HG03095 (cell line): ENCODE results near the gene MIEF1.

Experiments used
- ATAC-seq: cut with Tn5 transposase; IDR thresholded peaks from one replicate; pipeline ENCODE4 v1.9.1; 2021; ENCODE audit warnings: moderate library complexity; ENCODE audit not compliant: unreplicated experiment

MIEF1 gene

DNA sequence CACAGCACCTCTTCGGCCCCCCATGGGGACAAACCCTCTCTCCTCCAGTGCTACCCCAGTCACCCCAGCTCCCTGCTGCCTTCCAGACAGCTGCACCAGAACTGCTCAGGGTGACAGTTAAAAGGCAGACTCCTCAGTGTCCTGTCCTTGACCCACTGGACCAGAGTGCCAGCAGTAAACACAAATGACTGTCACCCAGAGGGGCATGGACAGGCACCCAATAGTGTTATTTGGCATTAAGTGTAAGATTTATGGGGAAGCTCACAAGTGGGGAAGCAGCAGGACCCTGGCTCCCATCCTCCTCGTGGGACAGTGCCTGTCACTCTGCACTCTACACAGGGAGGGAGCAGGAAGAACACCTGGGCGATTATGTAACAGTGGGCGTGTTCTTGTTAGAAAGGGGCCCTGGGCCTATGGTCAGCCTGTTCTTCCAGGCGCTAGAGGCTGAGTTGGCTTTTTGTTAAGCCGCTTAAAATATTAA lies 25.4 kb downstream of the MIEF1 start:
- no peak for ATAC-seq

DNA sequence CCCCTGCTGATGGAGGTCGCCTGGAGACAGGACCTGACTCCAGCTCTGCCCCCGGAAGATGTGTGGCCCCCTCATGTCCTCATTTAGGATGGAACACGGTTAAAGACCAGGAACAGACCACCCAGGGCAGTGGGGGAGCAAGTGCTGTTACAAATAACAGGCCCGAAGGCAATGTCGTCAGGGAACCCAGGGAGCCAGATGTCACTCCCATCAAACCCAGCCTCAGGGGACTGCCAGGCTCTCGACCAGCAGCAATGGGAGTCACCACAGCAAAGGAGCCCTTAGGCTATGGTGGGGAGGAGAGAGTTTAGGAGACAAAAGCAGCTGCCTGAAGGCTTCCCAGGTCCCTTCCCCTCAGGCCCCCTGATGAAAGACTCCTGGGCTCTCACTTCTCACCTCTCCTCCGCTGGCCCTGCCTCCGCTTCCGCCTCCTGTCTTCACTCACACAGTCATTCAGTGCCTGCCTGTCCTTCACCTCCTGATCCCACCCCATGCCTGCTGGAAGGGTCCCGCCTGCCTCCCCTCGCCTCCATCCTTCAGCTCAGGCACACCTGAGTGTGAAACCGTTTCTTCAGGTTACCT lies 26.1 kb downstream of the MIEF1 start:
- no peak for ATAC-seq

DNA sequence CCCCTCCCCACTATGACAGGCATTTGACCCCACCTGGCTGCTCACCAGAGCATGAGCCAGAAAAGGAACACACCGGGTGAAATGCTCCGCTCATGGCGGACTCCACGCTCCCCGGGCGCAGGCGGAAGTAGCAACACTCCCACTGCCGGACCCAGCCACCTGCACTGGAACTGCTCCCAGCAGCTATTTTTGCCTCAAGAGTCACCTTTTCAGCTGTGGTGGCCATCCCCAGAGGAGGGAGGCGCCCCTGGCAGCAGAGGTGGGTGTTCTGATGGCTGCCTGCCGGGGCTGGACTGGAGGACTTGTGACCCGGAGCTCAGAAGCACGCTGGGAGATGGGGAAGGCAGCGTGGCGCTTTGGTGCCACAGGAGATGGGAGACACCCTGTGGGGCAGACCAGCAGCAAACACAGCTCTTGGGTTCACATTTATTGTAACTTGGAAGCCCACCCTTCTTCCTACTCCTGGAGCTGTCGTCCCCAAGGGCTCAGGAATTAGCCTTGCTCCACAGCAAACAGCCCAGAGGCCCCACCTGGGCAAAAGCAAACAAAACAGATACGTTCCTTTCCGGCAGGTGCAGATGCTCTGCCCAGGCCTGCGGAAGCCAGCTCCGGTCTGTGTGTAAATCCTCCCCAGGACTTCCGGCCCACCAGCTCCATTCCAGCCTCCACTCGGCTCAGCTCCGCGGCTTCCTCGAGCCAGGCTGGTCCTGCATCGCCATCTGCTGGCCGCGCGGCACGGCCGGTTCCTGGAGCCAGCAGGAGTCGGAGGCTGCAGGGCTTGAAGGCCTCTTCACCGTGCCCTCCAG lies 26.8 kb downstream of the MIEF1 start:
- ATAC-seq = no peak

DNA sequence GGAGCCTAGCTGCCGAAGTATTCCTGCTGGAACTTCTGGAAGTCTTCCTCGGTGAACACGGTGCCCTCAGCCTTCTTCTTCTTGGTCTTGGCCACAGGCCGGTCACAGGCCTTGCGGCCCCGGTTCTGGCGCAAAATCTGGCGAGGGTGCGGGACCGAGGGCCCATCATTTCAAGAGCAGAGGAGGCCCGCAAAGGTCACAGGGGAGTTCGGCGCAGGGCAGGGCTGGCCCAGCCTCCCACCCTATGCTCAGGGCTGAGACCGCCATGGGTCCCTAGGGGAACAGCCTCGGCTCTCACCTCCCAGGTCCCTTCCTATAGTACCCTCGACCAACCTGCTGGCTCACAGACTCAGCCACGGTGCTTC lies 27.4 kb downstream of the MIEF1 start:
- ATAC-seq = no peak

DNA sequence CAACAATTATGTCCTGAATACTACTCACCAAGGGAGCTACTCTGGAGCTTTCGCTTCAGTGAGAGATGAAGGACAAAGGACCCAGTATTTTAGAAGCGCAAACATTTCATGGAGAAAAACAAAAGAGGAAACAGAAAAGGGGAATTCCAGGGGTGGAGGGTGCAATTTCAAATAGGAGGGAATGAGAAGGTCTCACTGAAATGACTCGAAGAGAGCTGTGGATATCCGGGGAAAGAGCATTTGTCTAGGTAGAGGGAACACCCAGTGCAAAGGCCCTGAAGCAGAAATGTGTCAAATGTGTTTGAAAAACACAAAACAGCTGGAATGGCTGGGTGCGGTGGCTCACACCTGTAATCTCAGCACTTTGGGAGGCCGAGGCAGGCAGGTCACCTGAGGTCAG lies 28.0 kb downstream of the MIEF1 start:
- ATAC-seq = no peak

DNA sequence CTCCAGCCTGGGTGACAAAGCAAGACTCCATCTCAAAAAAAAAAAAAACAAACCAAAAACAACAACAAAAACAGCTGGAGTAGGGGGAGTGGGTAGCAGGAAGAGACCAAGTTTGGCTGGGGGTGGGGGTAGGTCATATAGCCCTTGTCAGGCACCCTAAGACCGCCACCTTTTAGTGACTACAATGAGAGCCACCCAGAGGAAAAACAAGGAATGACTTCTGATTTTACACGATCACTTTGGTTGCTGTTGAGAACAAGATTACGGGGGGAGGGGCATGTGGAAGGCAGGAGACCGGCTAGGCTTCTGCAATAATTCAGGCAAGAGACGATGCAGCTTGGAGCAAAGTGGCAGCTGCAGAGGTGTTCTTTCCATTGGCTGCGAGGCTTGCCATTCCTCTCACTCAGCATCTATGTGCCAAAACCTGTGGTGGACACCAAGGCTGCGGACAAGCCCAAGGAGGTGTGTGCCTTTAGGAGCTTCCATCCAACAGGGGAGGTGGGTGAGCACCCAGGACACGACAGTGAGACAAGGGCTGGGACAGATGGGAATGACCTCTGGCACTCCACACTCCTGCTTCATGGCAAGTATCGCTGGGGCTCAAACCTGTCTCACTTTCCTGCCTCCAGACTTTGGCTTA lies 28.7 kb downstream of the MIEF1 start:
- ATAC-seq = no peak

DNA sequence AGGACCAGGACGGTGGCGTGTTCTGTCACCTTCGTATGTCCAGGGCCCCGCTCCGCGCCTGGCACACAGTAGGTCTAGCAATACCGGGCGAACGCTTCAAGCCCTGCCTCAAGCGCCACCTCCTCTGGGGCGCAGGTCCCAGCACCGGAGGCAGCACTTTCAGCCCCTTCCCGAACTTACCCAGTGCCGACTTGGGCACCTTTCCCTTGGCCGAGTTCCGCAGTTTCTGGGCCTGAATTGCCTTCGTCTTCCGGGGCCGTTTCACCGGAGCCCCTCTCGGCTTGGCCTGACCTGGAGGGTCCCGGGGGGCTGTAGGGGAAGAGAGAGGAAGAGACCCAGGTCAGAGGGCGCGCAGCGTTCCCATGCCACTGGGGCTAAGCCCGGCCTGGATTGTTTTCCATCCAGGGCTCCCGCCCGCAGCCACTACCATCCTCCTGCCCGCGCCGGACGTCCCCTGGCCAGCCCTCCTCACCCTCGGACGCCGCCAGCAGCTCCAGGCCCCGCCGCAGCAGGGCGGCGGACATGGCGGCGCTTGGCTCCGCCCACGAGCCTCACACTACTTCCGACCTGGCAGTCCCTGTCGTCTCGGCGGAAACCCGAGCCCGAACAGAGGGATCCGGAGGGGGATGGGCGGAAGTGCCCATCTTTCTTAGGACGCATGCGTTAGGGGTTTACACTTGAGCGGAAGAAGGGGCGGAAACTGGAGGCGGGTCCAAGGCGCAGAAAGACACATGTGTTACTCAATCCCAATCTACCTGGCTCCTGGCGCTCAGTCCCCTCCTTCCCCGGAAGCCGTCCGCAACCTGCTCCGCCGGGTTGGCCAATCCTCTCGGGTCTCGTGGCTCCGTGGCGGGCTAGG lies 30.4 kb downstream of the MIEF1 start, which contains the start of gene RPS19BP1:
Gene RPS19BP1, minus strand, starts transcription at position 534 of the 859 bp plus-strand sequence. Its CDS starts 10 bp downstream, at position 524.
- peak; percentile 57 for ATAC-seq

DNA sequence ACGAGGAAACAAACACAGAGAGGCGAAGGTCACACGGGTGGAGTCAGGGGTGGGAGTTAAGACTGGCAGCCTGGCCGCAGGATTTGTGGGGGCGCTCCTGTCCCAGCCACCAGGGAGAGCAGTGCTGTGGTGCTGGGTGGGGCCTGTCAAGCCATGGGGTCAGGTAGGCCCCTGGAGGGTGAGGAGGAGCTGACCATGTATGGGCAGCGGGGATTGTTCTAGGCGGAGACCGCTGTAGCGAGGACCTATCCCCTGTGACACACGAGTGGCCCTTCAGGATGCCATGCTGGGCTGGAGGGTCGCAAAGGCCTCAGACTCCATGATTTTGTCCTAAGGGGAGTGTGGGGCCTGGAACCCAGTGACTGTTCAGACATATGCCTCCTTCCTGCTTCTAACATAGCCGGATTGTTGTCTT lies 32.0 kb downstream of the MIEF1 start:
- no peak for ATAC-seq

DNA sequence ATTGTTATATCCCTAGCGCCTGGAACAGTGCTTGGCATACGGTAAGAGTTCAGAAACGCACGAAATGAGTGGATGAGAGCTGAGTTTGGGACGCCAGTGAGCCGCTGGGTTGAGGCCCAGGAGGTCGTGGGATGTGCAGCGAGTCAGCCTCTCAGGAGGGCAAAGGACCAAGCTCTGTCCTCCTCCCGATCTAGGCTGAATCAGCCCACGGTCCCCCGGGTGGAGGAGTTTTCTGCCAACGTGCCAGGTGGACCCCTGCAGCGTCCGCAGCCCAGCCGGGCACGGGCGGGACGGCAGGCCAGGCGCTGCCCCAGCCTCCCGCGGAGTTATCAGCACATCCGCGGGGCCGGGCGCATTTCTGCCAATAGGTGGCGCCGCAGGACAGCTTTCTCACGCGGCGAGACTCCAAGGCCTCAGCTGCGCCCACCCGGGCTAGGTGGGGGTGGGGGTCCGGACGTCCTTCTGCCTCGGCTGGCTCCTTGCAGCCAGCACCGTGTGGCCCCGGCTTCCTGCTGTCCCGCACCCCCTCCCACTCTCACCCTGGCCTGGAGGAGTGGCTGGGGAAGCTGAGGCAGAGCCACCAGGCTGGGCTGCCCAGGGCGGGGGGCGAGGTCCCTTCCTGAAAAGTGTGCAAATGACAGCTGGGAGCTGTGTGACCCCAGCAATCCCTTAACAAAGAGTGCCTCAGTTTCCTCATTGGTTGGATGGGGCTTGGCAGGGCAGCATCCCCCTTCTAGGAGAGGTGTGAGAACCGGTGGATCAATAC lies 32.7 kb downstream of the MIEF1 start:
- ATAC-seq = no peak

DNA sequence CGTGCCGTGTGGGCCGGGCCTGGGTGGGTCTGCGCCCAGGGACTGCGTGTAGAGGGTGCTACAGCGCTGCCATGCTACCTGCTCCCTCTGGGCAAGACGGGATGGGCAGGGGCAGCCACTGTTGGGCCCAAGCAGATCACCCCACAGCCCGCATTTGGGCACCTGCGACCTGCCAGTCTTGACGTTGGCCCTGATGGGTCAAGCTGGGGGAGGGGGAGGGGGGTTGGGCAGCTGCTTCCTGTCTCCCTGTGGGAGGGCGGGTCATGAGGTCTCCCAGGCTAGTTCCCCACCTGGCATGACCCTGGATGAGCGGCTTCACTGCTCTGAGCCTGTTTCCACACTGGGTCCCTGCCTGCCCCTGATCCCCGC lies 33.3 kb downstream of the MIEF1 start:
- no peak for ATAC-seq

DNA sequence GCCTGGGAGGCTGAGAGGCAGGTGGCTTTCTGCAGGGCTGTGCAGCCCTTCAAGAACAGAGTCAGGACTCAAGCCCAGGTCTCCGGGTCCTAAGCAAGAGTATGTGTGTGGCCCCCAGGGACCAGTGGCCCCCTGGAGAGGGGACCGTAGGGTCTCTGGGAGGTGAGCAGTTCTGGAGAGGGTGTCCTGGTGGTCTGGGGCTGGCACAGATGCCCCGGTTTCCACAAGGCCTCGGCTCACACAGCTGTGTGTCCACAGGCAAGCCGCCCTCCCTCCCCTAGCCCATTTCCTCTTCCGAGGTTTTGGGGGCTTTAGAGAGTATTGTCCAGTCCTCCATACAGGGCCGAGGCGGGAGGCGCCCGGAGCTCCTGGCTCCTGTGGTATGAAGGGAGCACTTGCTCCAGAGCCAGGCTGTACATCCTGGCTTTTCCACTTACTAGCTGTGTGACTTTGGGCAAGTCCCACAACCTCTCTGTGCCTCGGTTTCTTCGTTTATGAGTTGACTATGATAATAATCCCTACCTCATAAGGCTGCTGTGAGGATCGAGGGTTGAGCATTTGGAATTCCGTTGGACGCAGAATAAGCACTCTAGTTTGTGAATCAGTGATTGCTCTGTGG lies 33.9 kb downstream of the MIEF1 start:
- no peak for ATAC-seq

DNA sequence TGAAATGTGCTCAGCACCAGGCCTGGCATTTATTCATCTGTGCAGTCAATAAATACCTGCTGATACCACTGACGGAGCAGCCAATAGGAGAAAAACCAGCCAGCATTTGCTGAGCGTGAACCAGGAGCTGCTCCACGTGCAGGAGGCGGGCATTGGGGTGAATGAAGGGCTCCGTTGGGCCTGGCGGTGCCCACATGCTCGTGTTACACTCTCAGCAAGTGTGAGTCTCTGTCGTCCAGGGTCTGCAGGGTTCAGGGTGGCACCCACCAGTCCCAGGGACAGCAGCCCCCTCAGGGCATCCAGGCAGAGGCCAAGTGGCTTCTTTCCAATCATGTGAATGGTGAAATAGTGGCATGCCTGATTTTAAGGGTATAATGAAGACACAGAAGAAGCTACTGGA lies 34.6 kb downstream of the MIEF1 start:
- no peak for ATAC-seq

DNA sequence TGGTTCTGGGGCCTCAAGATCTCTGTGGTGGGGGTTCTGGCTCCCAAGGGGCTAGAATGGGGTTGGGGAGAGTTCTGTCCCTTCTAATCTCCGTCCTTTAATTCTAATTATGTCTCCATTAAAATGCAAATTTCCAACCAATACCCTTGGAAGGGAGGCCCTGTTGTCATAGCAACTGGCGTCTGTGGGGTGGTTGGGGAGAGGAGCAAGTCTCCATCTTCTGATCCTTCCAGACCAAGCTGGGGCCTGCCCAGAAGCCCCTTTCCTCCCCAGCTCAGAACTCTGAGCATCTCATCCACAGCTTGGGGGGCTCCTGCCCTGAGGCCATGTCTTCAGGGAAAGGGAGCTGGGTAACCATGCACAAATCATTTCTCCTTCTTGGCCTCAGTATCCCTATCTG lies 35.9 kb downstream of the MIEF1 start:
- ATAC-seq = no peak

DNA sequence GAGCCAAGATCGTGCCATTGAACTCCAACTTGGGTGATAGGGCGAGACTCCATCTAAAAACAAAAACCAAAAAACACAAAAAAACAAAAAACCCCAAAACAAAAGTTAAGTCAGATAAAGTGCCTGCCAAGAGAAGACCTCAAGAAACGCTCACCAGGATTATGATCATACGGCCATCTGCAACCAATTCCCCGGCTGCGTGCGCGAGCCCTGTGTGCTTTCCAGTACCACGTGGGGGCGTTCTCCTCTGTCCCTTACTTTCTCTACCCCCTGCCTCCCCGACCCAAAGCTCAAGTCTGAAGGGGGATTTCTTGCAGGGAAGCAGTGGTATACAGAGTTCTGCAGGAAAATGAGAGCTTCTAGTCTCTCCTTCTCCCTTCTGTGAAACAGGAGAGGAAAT lies 41.0 kb downstream of the MIEF1 start:
- ATAC-seq = no peak

DNA sequence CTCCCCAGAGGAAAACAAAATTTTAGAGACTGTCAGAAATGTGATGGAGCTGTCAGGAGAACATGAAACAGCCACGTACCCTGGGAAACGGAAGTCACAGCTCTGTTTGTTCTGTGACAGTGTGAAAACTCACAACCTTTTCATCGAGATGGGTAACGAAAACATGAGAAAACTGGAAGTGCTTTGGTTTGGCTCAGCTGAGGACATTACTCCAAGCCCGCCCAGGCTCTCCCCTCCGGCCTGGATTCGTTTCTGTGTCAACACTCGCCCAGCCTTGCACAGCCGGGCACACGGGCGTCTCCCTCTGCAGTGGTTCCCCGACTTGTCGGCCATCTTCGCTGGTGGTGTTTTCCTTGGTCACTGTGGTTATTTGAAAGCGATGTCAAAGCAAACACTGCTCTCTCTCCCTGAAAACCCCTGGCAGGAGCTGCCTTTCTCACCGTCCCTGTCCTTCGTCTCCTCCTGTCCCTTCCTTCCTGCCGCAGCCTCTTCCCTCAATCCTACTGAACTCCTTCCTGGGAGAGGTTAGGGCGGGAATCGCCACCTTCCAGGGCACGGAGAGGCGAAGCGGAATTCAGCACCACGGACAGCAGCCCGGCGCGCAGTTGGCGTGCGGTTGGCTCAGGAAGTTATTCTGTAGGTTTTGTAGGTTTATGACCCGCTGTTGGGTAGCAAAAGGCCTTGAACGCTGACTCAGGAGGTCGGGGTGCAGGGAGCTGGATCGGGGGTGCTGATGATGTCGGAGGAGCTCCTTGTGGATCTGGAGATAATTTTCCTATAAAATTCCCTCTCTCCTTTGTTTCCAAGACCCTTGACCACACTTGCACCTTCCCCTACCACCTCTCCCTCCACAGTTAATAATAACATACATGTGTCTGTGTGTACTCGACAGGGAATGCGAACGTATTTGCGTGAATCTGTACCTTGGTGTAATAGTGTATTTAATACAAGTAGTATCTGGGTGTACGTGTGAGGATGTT lies 43.6 kb downstream of the MIEF1 start:
- ATAC-seq = no peak

DNA sequence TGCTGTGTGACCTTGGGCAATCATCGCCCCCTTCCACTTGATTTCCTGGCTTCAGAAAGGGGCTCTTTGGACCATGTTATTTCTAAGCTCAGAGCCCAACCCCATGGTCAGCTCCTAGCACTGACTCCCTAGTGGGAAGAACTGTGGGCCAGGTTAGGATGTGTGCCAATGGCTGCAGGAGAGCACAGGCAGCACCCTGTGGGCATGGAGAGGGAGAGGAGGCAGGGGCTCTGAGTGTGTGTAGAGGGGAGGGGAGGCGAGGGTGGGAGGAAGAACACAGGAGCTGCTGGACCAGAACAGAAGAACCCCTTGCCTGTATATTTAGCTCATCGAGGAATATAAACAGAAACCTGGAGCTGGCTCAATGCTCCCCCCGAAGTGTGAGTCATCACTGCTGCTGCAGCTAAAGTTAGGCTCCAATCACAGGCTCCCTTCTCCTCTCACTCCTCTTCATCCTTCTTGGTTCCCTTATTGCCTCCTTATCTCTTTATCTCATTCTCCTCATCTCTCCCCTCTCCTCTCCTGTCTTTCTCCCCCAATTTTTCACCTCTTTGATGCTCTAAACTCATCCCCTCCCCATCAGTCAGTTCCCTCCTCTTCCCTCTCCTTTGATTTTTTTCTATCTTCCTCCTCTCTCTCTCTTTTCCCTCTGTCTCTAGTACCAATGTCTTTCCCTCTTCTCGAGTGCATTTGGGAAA lies 44.9 kb downstream of the MIEF1 start:
- ATAC-seq = no peak

DNA sequence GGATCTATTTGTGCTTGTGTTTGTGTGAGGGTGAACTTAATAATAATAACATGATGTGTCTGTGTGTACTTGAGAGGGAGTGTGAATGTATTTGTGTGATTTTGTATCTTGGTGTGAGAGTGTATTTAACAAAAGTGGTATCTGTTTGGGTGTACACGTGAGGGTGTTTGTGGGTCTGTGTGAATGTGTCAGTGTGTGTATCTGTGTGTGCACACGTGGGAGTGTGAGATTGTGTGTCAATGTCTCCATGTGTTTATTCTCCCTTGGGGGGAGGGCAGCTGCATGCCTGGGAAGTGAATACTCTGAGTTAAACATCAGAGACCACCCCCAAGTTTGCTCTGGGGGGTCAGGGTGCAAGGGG lies 45.5 kb downstream of the MIEF1 start:
- ATAC-seq = no peak

DNA sequence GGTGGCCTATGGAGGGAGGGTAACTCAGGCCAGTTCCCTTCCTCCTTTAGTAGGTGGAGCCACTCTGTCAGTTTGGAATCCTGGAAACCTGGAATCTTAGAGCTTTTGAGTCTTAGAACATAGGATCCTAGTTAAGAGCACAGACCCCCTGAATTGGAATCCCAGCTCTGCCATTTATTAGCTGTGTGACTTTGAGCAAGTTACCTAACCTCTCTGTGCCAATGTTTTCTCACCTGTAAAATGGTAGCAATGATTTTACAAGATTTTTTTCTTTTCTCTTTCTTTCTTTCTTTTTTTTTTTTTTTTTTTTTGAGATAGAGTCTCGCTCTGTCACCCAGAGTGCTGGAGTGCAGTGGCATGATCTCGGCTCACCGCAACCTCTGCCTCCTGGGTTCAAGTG lies 51.3 kb downstream of the MIEF1 start:
- ATAC-seq = no peak
